ENCODE data around the gene PRDM16. TPM values are rescaled to one million over a fixed set of nuclear protein-coding genes. Genes with fewer than 3 reads are reported as not detected.

The PRDM16 gene
- polyA plus RNA-seq, 1 of the 3 experiments (the other 2 are of a cell fraction): not detected

DNA sequence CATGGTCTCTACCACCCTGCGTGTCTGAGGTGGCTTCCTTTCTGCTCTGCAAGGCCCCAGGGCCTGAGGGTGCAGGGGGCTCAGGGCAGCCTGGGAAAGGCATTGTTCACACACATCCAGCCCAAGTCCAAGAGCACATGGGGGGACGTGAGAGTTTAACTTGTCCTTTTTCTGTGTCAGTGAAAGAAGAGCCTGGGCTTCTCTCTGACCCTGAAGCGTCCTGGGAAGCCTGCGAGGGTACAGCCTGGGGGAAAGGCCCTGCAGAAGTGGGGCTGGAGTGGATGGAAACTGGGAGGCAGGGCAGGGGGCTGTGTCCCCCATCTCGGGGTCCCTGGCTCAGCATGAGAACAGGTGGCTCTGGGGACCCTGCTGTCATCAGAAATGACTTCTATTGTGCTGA, 181.6 kb downstream of the PRDM16 start (continued):
- TF ChIP-seq MXI1 (IDR thresholded peaks at IDR 0.05; ENCODE audit: low read depth, low read length): no peak
- no peak for TF ChIP-seq GATA2 (CRISPR knock-in tag; IDR thresholded peaks at IDR 0.05)
- TF ChIP-seq FOXJ3 (CRISPR knock-in tag; IDR thresholded peaks at IDR 0.05): no peak
- no peak for TF ChIP-seq JUND (IDR thresholded peaks at IDR 0.05)
- no peak for TF ChIP-seq RFX5 (IDR thresholded peaks at IDR 0.05; ENCODE audit: low read length)

DNA sequence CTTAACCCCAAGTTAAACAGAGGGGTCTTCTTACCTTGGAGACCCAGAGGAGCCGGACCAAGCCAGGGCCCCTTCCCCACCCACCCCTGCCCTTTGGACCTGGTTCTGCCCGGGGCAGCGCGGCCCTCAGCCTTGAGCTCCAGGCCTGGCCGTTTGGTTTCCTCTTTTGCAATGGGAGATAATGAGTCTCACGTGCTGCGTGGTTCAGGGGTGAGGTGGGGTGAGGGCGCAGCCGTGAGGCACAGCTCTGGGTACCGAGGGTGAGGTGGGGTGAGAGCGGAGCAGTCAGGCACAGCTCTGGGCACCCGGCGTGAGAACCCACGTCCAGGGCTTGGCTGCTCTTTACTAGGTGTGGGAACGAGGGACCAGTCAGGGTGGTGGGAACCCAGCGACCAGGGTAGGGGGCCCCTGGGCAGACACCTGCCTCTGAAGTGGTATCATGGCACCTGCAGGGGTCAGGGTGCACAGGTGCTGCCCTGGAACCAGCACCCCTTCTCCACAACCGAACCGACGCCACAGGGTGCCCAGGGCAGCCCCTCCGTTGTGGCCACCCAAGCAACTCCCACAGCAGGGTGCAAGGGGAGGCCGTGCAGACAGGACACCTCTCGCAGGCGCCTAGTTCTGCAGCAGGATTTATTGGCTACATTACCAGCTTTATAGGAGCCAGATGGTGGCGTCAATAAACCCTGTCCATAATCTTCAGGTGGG, 182.2 kb downstream of the PRDM16 start:
- Histone ChIP-seq H3K9me2 (no peaks in the 10 kb centered on the region), H4K20me1 (ENCODE audit: insufficient read depth) (no peaks in the 10 kb centered on the region), H3K27ac (ENCODE audit: low read depth in 2 of 2, low read length in 1 of 2) (no peak overlapping the region), H3K79me2 (ENCODE audit: insufficient read depth) (no peaks in the 10 kb centered on the region), H2AFZ (ENCODE audit: low read depth) (no peak overlapping the region), H3K4me3 (ENCODE audit: low read depth in 2 of 2, low read length in 1 of 2) (no peak overlapping the region), H3K4me2 (no peak overlapping the region), H3K4me1 (ENCODE audit: control insufficient read depth in 1 of 2, insufficient read depth in 2 of 2, low read depth in 1 of 2, low read length in 1 of 2) (no peaks in the 10 kb centered on the region), H3K9ac (no peak overlapping the region), H3K27me3 (ENCODE audit: insufficient read depth) (peaks cover 19% of the 10 kb centered on the region; the same call in 1 of the 2 replicates), H3K36me3 (replicated peaks in 1 of 2; ENCODE audit: control insufficient read depth in 1 of 2, insufficient read depth in 2 of 2, low read length in 1 of 2) (no peaks in the 10 kb centered on the region), H3F3A (replicated peaks; ENCODE audit: insufficient read depth) (no peaks in the 10 kb centered on the region), H3K9me3 (no peaks in the 10 kb centered on the region)
- ChIA-PET CTCF (interaction anchor here (0.7 kb wide), 1 partner anchor 33 kb away, joined by 3 read pairs; no protein-coding TSS in a partner anchor), POLR2A (no interaction called here)
- DNase-seq: no peak
- 33% methylated on average over 9 of the region's 24 CpGs for WGBS (ENCODE audit: low lambda C conversion rate)
- TF ChIP-seq SMC3 (IDR thresholded peaks at IDR 0.05; ENCODE audit: low read depth, low read length) (no peak), TCF12 (IDR thresholded peaks at IDR 0.05) (no peak), RCOR1 (IDR thresholded peaks at IDR 0.05; ENCODE audit: low read length) (no peak), TAF1 (IDR thresholded peaks at IDR 0.05; ENCODE audit: borderline replicate concordance, low read depth, low read length) (no peak), FOXM1 (IDR thresholded peaks at IDR 0.05; ENCODE audit: low read depth) (no peak), RAD21 (IDR thresholded peaks at IDR 0.05; ENCODE audit: low read length) (no peak), JUND (IDR thresholded peaks at IDR 0.05) (no peak), POLR2AphosphoS5 (IDR thresholded peaks at IDR 0.05; ENCODE audit: low read depth, low read length) (no peak)
- TF ChIP-seq, protein P1, sequence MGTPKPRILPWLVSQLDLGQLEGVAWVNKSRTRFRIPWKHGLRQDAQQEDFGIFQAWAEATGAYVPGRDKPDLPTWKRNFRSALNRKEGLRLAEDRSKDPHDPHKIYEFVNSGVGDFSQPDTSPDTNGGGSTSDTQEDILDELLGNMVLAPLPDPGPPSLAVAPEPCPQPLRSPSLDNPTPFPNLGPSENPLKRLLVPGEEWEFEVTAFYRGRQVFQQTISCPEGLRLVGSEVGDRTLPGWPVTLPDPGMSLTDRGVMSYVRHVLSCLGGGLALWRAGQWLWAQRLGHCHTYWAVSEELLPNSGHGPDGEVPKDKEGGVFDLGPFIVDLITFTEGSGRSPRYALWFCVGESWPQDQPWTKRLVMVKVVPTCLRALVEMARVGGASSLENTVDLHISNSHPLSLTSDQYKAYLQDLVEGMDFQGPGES (IDR thresholded peaks at IDR 0.05; ENCODE audit: low read depth, low read length): no peak
- TF ChIP-seq, protein P2, sequence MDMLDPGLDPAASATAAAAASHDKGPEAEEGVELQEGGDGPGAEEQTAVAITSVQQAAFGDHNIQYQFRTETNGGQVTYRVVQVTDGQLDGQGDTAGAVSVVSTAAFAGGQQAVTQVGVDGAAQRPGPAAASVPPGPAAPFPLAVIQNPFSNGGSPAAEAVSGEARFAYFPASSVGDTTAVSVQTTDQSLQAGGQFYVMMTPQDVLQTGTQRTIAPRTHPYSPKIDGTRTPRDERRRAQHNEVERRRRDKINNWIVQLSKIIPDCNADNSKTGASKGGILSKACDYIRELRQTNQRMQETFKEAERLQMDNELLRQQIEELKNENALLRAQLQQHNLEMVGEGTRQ (IDR thresholded peaks at IDR 0.05; ENCODE audit: borderline replicate concordance, low read depth, low read length): no peak
- TF ChIP-seq, protein P3, sequence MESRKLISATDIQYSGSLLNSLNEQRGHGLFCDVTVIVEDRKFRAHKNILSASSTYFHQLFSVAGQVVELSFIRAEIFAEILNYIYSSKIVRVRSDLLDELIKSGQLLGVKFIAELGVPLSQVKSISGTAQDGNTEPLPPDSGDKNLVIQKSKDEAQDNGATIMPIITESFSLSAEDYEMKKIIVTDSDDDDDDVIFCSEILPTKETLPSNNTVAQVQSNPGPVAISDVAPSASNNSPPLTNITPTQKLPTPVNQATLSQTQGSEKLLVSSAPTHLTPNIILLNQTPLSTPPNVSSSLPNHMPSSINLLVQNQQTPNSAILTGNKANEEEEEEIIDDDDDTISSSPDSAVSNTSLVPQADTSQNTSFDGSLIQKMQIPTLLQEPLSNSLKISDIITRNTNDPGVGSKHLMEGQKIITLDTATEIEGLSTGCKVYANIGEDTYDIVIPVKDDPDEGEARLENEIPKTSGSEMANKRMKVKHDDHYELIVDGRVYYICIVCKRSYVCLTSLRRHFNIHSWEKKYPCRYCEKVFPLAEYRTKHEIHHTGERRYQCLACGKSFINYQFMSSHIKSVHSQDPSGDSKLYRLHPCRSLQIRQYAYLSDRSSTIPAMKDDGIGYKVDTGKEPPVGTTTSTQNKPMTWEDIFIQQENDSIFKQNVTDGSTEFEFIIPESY (IDR thresholded peaks at IDR 0.05; ENCODE audit: borderline replicate concordance, low read depth): no peak

Data from SK-N-SH (cell line).